ENCODE measurements around the gene LPP. TPM values are rescaled to one million over a fixed set of nuclear protein-coding genes. Genes with fewer than 3 reads are reported as not detected.

The LPP gene
- total and polyA plus RNA-seq, 2 of the 4 experiments (the other 2 are of a cell fraction) = 16.0 to 130 TPM

GRCh38 chr3:188301147-188301546 is 147.2 kb downstream of the LPP start:
- TF ChIP-seq MAZ (IDR thresholded peaks at IDR 0.05; ENCODE audit: borderline replicate concordance, low read depth, low read length) = no peak
- no peak for TF ChIP-seq RAD21 (IDR thresholded peaks at IDR 0.05; ENCODE audit: low read length)
- no peak for TF ChIP-seq RCOR1 (IDR thresholded peaks at IDR 0.05; ENCODE audit: insufficient replicate concordance, low read length)
- no peak for TF ChIP-seq POLR2A (IDR thresholded peaks at IDR 0.05; ENCODE audit: low read depth, low read length)
- TF ChIP-seq CHD1 (IDR thresholded peaks at IDR 0.05; ENCODE audit: low read depth, low read length) = no peak
- CTCF ChIA-PET = no interaction called here
- Histone ChIP-seq H3K27ac (ENCODE audit: insufficient read depth, low read length) (no peak overlapping the region), H3K9ac (ENCODE audit: low read depth, low read length) (no peak overlapping the region), H2AFZ (replicated peaks; ENCODE audit: low read length, poor library complexity) (no peak overlapping the region), H3K27me3 (ENCODE audit: control insufficient read depth, insufficient read depth, low read length) (no peaks in the 10 kb centered on the region), H3K23ac (ENCODE audit: low read depth, low read length) (no peak overlapping the region), H4K8ac (ENCODE audit: low read depth in 2 of 2, low read length in 2 of 2) (no peak overlapping the region), H2BK120ac (ENCODE audit: low read depth, low read length) (no peak overlapping the region), H2BK20ac (ENCODE audit: low read depth, low read length) (no peak overlapping the region), H3K4ac (ENCODE audit: low read depth, low read length) (no peak overlapping the region), H2AK5ac (ENCODE audit: low read depth, low read length) (no peak overlapping the region), H3K14ac (replicated peaks; ENCODE audit: low read depth, low read length) (no peak overlapping the region), H3K4me1 (ENCODE audit: control insufficient read depth, insufficient read depth, low read length) (peaks cover 12% of the 10 kb centered on the region), H4K5ac (ENCODE audit: low read depth, low read length) (no peak overlapping the region), H4K91ac (ENCODE audit: insufficient read depth, low read depth, low read length) (no peak overlapping the region), H3K18ac (ENCODE audit: low read depth, low read length) (no peak overlapping the region), H3K79me1 (ENCODE audit: low read depth in 1 of 2, low read length in 2 of 2) (peaks cover 59 to 81% of the 10 kb centered on the region in 2 experiments), H2BK15ac (ENCODE audit: low read depth, low read length) (no peak overlapping the region), H3K56ac (ENCODE audit: extremely low read depth, insufficient read depth, low read length) (no peak overlapping the region), H4K20me1 (ENCODE audit: insufficient read depth, low read length) (peaks cover 47% of the 10 kb centered on the region; the same call in 1 of the 2 replicates), H3K4me3 (ENCODE audit: insufficient read depth, low read depth, low read length) (no peak overlapping the region), H3K4me2 (ENCODE audit: low read depth, low read length) (no peak overlapping the region), H3K9me3 (ENCODE audit: control insufficient read depth, insufficient read depth, low read length) (no peaks in the 10 kb centered on the region), H2AK9ac (replicated peaks; ENCODE audit: low read depth, low read length, poor library complexity) (no peak overlapping the region), H3K9me1 (ENCODE audit: insufficient read depth, low read length) (peaks cover 19% of the 10 kb centered on the region), H2BK5ac (ENCODE audit: low read depth, low read length, poor library complexity, severe bottlenecking) (no peak overlapping the region), H3K36me3 (ENCODE audit: control insufficient read depth, insufficient read depth, low read length) (peaks cover 2% of the 10 kb centered on the region; the same call in 1 of the 2 replicates)
- ATAC-seq (ENCODE audit: low read depth) (no peak), DNase-seq (no peak)
- intact Hi-C loops (cut with micrococcal nuclease) (loop anchor here (5.0 kb wide), 1 partner anchor 46 kb away; no protein-coding TSS in a partner anchor), in situ Hi-C loops (cut with MboI; ENCODE audit: low sequenced_read_pairs) (no loop called here), dilution Hi-C loops (cut with HindIII; ENCODE audit: low sequenced_read_pairs, unreplicated experiment) (loop anchor here (25.0 kb wide), 1 partner anchor 564 kb away; the partner anchor contains the start of gene BCL6)
- WGBS, 2 experiments (ENCODE audit: extremely low coverage in 2 of 2, insufficient read length in 1 of 2) = 100% methylated on average over 1 of the region's 1 CpG; no CpG with 5 or more reads in 1 of the 2 experiments
- POLR2A ChIA-PET (ENCODE audit: unreplicated experiment) = no interaction called here
- BruUV-seq (replicated peaks) = no TSS peak
